GM21529 (cell line): Measurements from ENCODE around the gene ST3GAL4.

ENCODE experiments used
- ATAC-seq: cut with Tn5 transposase; IDR thresholded peaks from one replicate; pipeline ENCODE4 v1.9.1; 2021; ENCODE audit not compliant: unreplicated experiment

ST3GAL4 gene

GRCh38 chr11:126421271-126421671, 65.8 kb downstream of the ST3GAL4 start:
- no peak for ATAC-seq

- no peak for ATAC-seq
Measured at GRCh38 chr11:126422446-126422845, 67.0 kb downstream of the ST3GAL4 start.

- no peak for ATAC-seq
Measured at GRCh38 chr11:126423154-126423553, 67.7 kb downstream of the ST3GAL4 start.

GRCh38 chr11:126423743-126424142, 68.3 kb downstream of the ST3GAL4 start:
- no peak for ATAC-seq

- ATAC-seq, result no peak
Measured at GRCh38 chr11:126424471-126425039, 69.1 kb downstream of the ST3GAL4 start.

- no peak for ATAC-seq
Measured at GRCh38 chr11:126426106-126426505, 70.6 kb downstream of the ST3GAL4 start.

GRCh38 chr11:126426820-126427749, 71.6 kb downstream of the ST3GAL4 start:
- ATAC-seq, result peak; percentile 69

- ATAC-seq, result no peak
Measured at GRCh38 chr11:126430581-126431335, 75.3 kb downstream of the ST3GAL4 start.

GRCh38 chr11:126431401-126432064, 76.0 kb downstream of the ST3GAL4 start:
- ATAC-seq, result no peak

GRCh38 chr11:126432065-126432461, 76.6 kb downstream of the ST3GAL4 start:
- no peak for ATAC-seq

GRCh38 chr11:126432525-126432924, 77.0 kb downstream of the ST3GAL4 start:
- ATAC-seq, result no peak

GRCh38 chr11:126433244-126433846, 77.9 kb downstream of the ST3GAL4 start:
- no peak for ATAC-seq

- ATAC-seq, result no peak
Measured at GRCh38 chr11:126433989-126434949, 78.8 kb downstream of the ST3GAL4 start.

- ATAC-seq, result no peak
Measured at GRCh38 chr11:126434950-126435335, 79.5 kb downstream of the ST3GAL4 start.

GRCh38 chr11:126436209-126436755, 80.8 kb downstream of the ST3GAL4 start:
- no peak for ATAC-seq

GRCh38 chr11:126437731-126438130, 82.2 kb downstream of the ST3GAL4 start:
- no peak for ATAC-seq

- ATAC-seq, result no peak
Measured at GRCh38 chr11:126438272-126438671, 82.8 kb downstream of the ST3GAL4 start.

GRCh38 chr11:126438691-126439090, 83.2 kb downstream of the ST3GAL4 start:
- no peak for ATAC-seq

GRCh38 chr11:126440276-126440675, 84.8 kb downstream of the ST3GAL4 start:
- ATAC-seq, result no peak
